ENCODE measurements around the gene TRPV3.

DNA sequence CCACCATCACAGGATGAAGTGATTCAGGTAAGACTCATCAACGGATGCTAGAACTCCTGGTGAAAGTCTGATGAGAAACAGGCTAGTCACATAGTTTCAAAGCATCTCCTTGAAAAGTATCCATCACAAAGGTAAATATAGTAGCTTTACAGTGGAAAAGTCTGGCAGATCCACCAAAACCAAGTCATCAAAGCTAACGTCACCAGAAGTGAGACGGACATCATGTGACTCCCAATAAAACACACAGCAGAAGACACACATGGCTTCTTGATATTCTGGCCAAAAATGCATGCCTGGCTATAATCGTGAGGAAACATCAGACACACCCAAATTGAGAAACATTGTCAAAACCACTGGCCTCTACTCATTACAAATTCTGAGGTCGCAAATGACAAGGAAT is 17.9 kb upstream of the TRPV3 start:
- TF ChIP-seq, protein P1, sequence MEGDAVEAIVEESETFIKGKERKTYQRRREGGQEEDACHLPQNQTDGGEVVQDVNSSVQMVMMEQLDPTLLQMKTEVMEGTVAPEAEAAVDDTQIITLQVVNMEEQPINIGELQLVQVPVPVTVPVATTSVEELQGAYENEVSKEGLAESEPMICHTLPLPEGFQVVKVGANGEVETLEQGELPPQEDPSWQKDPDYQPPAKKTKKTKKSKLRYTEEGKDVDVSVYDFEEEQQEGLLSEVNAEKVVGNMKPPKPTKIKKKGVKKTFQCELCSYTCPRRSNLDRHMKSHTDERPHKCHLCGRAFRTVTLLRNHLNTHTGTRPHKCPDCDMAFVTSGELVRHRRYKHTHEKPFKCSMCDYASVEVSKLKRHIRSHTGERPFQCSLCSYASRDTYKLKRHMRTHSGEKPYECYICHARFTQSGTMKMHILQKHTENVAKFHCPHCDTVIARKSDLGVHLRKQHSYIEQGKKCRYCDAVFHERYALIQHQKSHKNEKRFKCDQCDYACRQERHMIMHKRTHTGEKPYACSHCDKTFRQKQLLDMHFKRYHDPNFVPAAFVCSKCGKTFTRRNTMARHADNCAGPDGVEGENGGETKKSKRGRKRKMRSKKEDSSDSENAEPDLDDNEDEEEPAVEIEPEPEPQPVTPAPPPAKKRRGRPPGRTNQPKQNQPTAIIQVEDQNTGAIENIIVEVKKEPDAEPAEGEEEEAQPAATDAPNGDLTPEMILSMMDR (IDR thresholded peaks at IDR 0.05; ENCODE audit: low read depth, low read length): no peak
- no peak for TF ChIP-seq EZH2phosphoT487 (IDR thresholded peaks at IDR 0.05; ENCODE audit: low read depth)

Measured in OCI-LY3 (cell line).